HFFc6 (cell line): ENCODE results near the gene MRPS33. TPM values are rescaled to one million over a fixed set of nuclear protein-coding genes. Genes with fewer than 3 reads are reported as not detected.
"Not testable (repeated sequence)": the region's sequence is repeated elsewhere in the genome, so short reads cannot be mapped to it uniquely, and the experiment has no call there.

Source experiments
- DNase-seq: peaks from one replicate; pipeline ENCODE4 v3.0.0-alpha.2; 2018
- H3K27ac Mint-ChIP-seq: 2 replicates; pipeline ENCODE4 v1.8.0; 2020; ENCODE audit warnings: mild to moderate bottlenecking, mixed read lengths
- H3K27me3 Mint-ChIP-seq: 2 replicates; pipeline ENCODE4 v1.8.0; 2021; ENCODE audit warnings: mild to moderate bottlenecking, moderate library complexity, mixed read lengths; ENCODE audit not compliant: insufficient read depth
- H3K36me3 Mint-ChIP-seq: 2 replicates; pipeline ENCODE4 v1.8.0; 2021; ENCODE audit warnings: low read depth, mixed read lengths
- H3K4me1 Mint-ChIP-seq: 2 replicates; pipeline ENCODE4 v1.8.0; 2020; ENCODE audit warnings: low read depth, mixed read lengths
- H3K4me3 Mint-ChIP-seq: 2 replicates; pipeline ENCODE4 v1.8.0; 2020; ENCODE audit warnings: mild to moderate bottlenecking, moderate library complexity, mixed read lengths
- H3K9me3 Mint-ChIP-seq: 2 replicates; pipeline ENCODE4 v1.8.0; 2020; ENCODE audit warnings: mild to moderate bottlenecking, mixed read lengths
- total RNA-seq, 6 experiments: library from RNA; stranded (reverse); fragmentation: NEBNext Ultra II Directional; extraction: Animal tissue kit (Norgen Biotek cat#: 25700); gene quantifications; 2 replicates in 1 of 6; 3 replicates in 5 of 6; pipeline ENCODE4 v1.2.3, GENCODE V29; 2021
- TF ChIP-seq, protein P1 (sequence below): fragments of 200-600 bp; sonication (generic); IDR thresholded peaks from 2 replicates; pipeline ENCODE4 v1.5.0; 2021; ENCODE audit warnings: antibody characterized with exemption, mild to moderate bottlenecking

Gene MRPS33
- total RNA-seq, 6 experiments from 2014 or later: 61.7 to 78.9 (median 68.1) TPM

- no peak for DNase-seq
- TF ChIP-seq, protein P1, sequence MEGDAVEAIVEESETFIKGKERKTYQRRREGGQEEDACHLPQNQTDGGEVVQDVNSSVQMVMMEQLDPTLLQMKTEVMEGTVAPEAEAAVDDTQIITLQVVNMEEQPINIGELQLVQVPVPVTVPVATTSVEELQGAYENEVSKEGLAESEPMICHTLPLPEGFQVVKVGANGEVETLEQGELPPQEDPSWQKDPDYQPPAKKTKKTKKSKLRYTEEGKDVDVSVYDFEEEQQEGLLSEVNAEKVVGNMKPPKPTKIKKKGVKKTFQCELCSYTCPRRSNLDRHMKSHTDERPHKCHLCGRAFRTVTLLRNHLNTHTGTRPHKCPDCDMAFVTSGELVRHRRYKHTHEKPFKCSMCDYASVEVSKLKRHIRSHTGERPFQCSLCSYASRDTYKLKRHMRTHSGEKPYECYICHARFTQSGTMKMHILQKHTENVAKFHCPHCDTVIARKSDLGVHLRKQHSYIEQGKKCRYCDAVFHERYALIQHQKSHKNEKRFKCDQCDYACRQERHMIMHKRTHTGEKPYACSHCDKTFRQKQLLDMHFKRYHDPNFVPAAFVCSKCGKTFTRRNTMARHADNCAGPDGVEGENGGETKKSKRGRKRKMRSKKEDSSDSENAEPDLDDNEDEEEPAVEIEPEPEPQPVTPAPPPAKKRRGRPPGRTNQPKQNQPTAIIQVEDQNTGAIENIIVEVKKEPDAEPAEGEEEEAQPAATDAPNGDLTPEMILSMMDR: no peak
- Mint-ChIP-seq H3K27ac (no peak overlapping the region), H3K27me3 (peaks cover 6% of the 10 kb centered on the region; the same call in 1 of the 2 replicates), H3K9me3 (no peaks in the 10 kb centered on the region), H3K4me1 (no peaks in the 10 kb centered on the region), H3K36me3 (no peaks in the 10 kb centered on the region), H3K4me3 (no peak overlapping the region)
These were observed 53.6 kb downstream of the MRPS33 start for GRCh38 chr7:140961117-140961516.

GRCh38 chr7:140956997-140957396, 57.8 kb downstream of the MRPS33 start:
- not testable (repeated sequence) for H3K9me3 Mint-ChIP-seq, H3K27me3 Mint-ChIP-seq, H3K36me3 Mint-ChIP-seq, H3K4me3 Mint-ChIP-seq, H3K27ac Mint-ChIP-seq, H3K4me1 Mint-ChIP-seq, DNase-seq

Other genes with a start within 250 kb of the MRPS33 start
- gene BRAF, start 90.0 kb downstream of the MRPS33 start, total RNA-seq: 10 to 100 TPM; 20.3 to 24.2 (median 22.8) TPM
- 1 to 10 TPM; 2.8 to 8.4 (median 6.6) TPM for gene TMEM178B, start 59.1 kb upstream of the MRPS33 start, total RNA-seq